ENCODE measurements around the gene WDFY3. TPM values are rescaled to one million over a fixed set of nuclear protein-coding genes. Genes with fewer than 3 reads are reported as not detected.

WDFY3 gene
- total and polyA plus RNA-seq, 2 donors (not counting 1 experiment from before 2014, with no cell fraction given), result 0.05 to 0.36 TPM

- 100% methylated on average over 1 of the region's 1 CpG for WGBS (ENCODE audit: insufficient coverage)
- H3K9me3 Mint-ChIP-seq (ENCODE audit: insufficient read depth), result no peaks in the 10 kb centered on the region
- ATAC-seq (ENCODE audit: low read depth) (no peak), DNase-seq (no peak)
- Histone ChIP-seq H3K27ac (ENCODE audit: low read length in 2 of 2) (no peak overlapping the region), H3K4me2 (replicated peaks; ENCODE audit: low read depth, low read length, poor library complexity, severe bottlenecking) (no peak overlapping the region), H2AFZ (ENCODE audit: insufficient read depth, low read depth, low read length, poor library complexity, severe bottlenecking) (no peak overlapping the region), H3K9me3 (ENCODE audit: control extremely low read depth in 1 of 3, control insufficient read depth in 2 of 3, insufficient read depth in 1 of 3, low read length in 2 of 3) (peaks cover 0 to 6% (median 0%) of the 10 kb centered on the region in 3 donors), H3K9ac (ENCODE audit: low read length) (no peak overlapping the region), H4K20me1 (ENCODE audit: control insufficient read depth, insufficient read depth, low read length, poor library complexity, severe bottlenecking) (no peaks in the 10 kb centered on the region), H3K79me2 (ENCODE audit: control insufficient read depth, insufficient read depth, low read length) (no peaks in the 10 kb centered on the region), H3K4me3 (ENCODE audit: control extremely low read depth in 1 of 5, extremely low read depth in 1 of 5, insufficient read depth in 1 of 5, low read depth in 2 of 5, low read length in 4 of 5) (no peak overlapping the region), H3K4me1 (ENCODE audit: control insufficient read depth in 2 of 2, insufficient read depth in 2 of 2, low read length in 2 of 2) (no peaks in the 10 kb centered on the region), H3K27me3 (replicated peaks in 1 of 4; ENCODE audit: control extremely low read depth in 1 of 4, control insufficient read depth in 3 of 4, insufficient read depth in 4 of 4, low read length in 3 of 4) (peaks cover 0 to 4% (median 0%) of the 10 kb centered on the region in 4 experiments), H3K36me3 (replicated peaks in 1 of 2; ENCODE audit: control extremely low read depth in 1 of 2, control insufficient read depth in 1 of 2, extremely low read depth in 1 of 2, insufficient read depth in 2 of 2, low read length in 1 of 2) (no peaks in the 10 kb centered on the region)
- H3K4me1 Mint-ChIP-seq, result no peaks in the 10 kb centered on the region
- ChIA-PET CTCF (no interaction called here), POLR2A (no interaction called here)
- H3K27me3 Mint-ChIP-seq, result peaks cover 6% of the 10 kb centered on the region
- H3K4me3 Mint-ChIP-seq, result no peak overlapping the region
- TF ChIP-seq CTCF (IDR thresholded peaks at IDR 0.05) (no peak), EZH2 (IDR thresholded peaks at IDR 0.05; ENCODE audit: borderline replicate concordance, insufficient read depth, low read depth, low read length, poor library complexity, severe bottlenecking) (no peak)
- intact Hi-C loops (cut with micrococcal nuclease), result no loop called here
- H3K27ac Mint-ChIP-seq, result no peak overlapping the region
Observed at GRCh38 chr4:84639145-84639544, 327.3 kb downstream of the WDFY3 start.

GRCh38 chr4:84638092-84638491, 328.4 kb downstream of the WDFY3 start:
- CTCF ChIA-PET, result no interaction called here
- peaks cover 0 to 4% (median 0%) of the 10 kb centered on the region in 4 experiments for H3K27me3 ChIP-seq (replicated peaks in 1 of 4; ENCODE audit: control extremely low read depth in 1 of 4, control insufficient read depth in 3 of 4, insufficient read depth in 4 of 4, low read length in 3 of 4)
- H3K9me3 Mint-ChIP-seq (ENCODE audit: insufficient read depth), result no peaks in the 10 kb centered on the region
- no peak overlapping the region for H3K4me3 ChIP-seq (ENCODE audit: control extremely low read depth in 1 of 5, extremely low read depth in 1 of 5, insufficient read depth in 1 of 5, low read depth in 2 of 5, low read length in 4 of 5)
- H3K4me3 Mint-ChIP-seq, result no peak overlapping the region
- peaks cover 6% of the 10 kb centered on the region for H3K27me3 Mint-ChIP-seq
- H3K27ac Mint-ChIP-seq, result no peak overlapping the region
- ATAC-seq (ENCODE audit: low read depth) (no peak), DNase-seq (no peak)
- no peaks in the 10 kb centered on the region for H3K79me2 ChIP-seq (ENCODE audit: control insufficient read depth, insufficient read depth, low read length)
- intact Hi-C loops (cut with micrococcal nuclease), result no loop called here
- no peak overlapping the region for H3K9ac ChIP-seq (ENCODE audit: low read length)
- no peaks in the 10 kb centered on the region for H3K4me1 Mint-ChIP-seq
- no peaks in the 10 kb centered on the region for H3K36me3 ChIP-seq (replicated peaks in 1 of 2; ENCODE audit: control extremely low read depth in 1 of 2, control insufficient read depth in 1 of 2, extremely low read depth in 1 of 2, insufficient read depth in 2 of 2, low read length in 1 of 2)
- TF ChIP-seq CTCF (IDR thresholded peaks at IDR 0.05), result no peak
- TF ChIP-seq EZH2 (IDR thresholded peaks at IDR 0.05; ENCODE audit: borderline replicate concordance, insufficient read depth, low read depth, low read length, poor library complexity, severe bottlenecking), result no peak
- H3K9me3 ChIP-seq (ENCODE audit: control extremely low read depth in 1 of 3, control insufficient read depth in 2 of 3, insufficient read depth in 1 of 3, low read length in 2 of 3), result peaks cover 0 to 6% (median 0%) of the 10 kb centered on the region in 3 donors
- H3K27ac ChIP-seq (ENCODE audit: low read length in 2 of 2), result no peak overlapping the region
- H2AFZ ChIP-seq (ENCODE audit: insufficient read depth, low read depth, low read length, poor library complexity, severe bottlenecking), result no peak overlapping the region
- no peak overlapping the region for H3K4me2 ChIP-seq (replicated peaks; ENCODE audit: low read depth, low read length, poor library complexity, severe bottlenecking)
- no peaks in the 10 kb centered on the region for H3K4me1 ChIP-seq (ENCODE audit: control insufficient read depth in 2 of 2, insufficient read depth in 2 of 2, low read length in 2 of 2)
- no peaks in the 10 kb centered on the region for H4K20me1 ChIP-seq (ENCODE audit: control insufficient read depth, insufficient read depth, low read length, poor library complexity, severe bottlenecking)
- POLR2A ChIA-PET, result no interaction called here

All from B cell (primary cell).